Subcutaneous preadipocyte (primary cell): Measurements from ENCODE around the gene VEZT. TPM values are rescaled to one million over a fixed set of nuclear protein-coding genes. Genes with fewer than 3 reads are reported as not detected.

Experiments used
- small RNA-seq: library from RNA; depleted of rRNA; stranded (forward); fragments of <200 nt; gene quantifications from one replicate; pipeline ENCODE3, GENCODE V24; 2012
- total RNA-seq: library from RNA; depleted of rRNA; stranded (reverse); fragments of >200 nt; gene quantifications from 2 replicates; pipeline ENCODE4 v1.2.3, GENCODE V29; 2012

VEZT gene, protein sequence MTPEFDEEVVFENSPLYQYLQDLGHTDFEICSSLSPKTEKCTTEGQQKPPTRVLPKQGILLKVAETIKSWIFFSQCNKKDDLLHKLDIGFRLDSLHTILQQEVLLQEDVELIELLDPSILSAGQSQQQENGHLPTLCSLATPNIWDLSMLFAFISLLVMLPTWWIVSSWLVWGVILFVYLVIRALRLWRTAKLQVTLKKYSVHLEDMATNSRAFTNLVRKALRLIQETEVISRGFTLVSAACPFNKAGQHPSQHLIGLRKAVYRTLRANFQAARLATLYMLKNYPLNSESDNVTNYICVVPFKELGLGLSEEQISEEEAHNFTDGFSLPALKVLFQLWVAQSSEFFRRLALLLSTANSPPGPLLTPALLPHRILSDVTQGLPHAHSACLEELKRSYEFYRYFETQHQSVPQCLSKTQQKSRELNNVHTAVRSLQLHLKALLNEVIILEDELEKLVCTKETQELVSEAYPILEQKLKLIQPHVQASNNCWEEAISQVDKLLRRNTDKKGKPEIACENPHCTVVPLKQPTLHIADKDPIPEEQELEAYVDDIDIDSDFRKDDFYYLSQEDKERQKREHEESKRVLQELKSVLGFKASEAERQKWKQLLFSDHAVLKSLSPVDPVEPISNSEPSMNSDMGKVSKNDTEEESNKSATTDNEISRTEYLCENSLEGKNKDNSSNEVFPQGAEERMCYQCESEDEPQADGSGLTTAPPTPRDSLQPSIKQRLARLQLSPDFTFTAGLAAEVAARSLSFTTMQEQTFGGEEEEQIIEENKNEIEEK
- 50.3 and 60.6 TPM in 2 replicates for total RNA-seq

DNA sequence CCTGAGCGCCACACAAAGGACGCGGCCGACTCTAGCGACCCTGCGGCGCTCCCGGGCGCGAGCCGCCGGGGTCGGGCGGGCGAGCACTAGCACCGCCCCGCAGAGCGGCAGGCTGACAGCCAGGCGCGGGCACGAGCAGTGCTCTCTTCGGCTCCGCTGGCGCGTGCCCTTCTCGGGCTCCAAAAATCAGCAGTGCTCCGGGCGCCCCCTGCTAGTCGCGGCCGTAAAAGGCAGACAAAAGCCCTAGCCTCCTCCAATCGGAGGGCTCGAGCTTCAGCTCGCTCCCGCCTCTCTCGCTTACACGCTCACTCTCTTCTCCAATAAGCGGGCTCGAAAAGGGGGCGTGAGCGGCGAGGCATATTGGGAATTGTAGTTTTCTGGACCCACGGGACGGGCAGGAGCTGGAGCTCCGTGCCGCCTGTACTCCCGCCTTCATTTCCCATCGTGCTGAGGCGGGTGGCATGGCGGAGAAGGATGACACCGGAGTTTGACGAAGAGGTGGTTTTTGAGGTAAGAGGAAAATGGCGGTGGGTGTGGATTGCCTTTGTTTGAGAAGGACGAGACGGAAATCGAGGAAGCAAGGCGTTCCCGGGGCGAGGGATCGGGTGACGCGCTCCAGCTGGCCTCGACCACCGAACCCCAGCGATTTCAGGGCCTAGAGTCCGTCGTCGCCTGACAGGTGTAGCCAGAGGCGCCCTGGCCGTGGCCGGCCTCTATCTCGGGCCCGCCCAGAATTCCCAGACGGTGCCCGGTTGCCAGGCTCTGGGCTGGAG lies at the start of gene VEZT, which contains the start of gene FGD6:
Gene VEZT (plus strand): TSS at position 431 of the 773 bp plus-strand sequence. CDS start 44 bp downstream, at position 475.
Gene FGD6 (minus strand): TSS at position 91 of the 773 bp plus-strand sequence. CDS start 227 bp downstream, outside the sequence.

Small RNAs within 50 kb of the gene (small RNA-seq; reads per million reads assigned to genes)
- gene MIR331 (43.6 reads per million, percentile 98 among the genes with 10 or more reads in this experiment), gene MIR3685 (not detected), gene RF00019 (not detected), gene RNU6-808P (not detected)

Other genes with a start within 250 kb of the VEZT start
- gene NDUFA12, start 214.1 kb upstream of the VEZT start, total RNA-seq: 61.6 and 80.8 TPM in 2 replicates
- 24.4 and 24.6 TPM in 2 replicates for gene NR2C1, start 144.2 kb upstream of the VEZT start, total RNA-seq
- 3.3 and 10.4 TPM in 2 replicates for gene FGD6, start 340 bp upstream of the VEZT start, total RNA-seq